K562 (cell line): ENCODE measurements around the gene COL7A1.

Experiments
- CBFB ChIP-seq: sonication (generic); formaldehyde crosslinking; IDR thresholded peaks from 2 replicates; pipeline ENCODE4 v1.4.0; 2020; ENCODE audit warnings: mild to moderate bottlenecking, missing genetic modification reagents
- CREBBP ChIP-seq: IDR thresholded peaks from one replicate; pipeline ENCODE4 v1.6.1; 2012; ENCODE audit warnings: low read depth, mild to moderate bottlenecking, control low read depth, inconsistent platforms, low read length
- NR2C2 ChIP-seq, 2 experiments: fragments of 200-800 bp in 1 of 2; sonication (Bioruptor generic) in 1 of 2; sonication (generic) in 1 of 2; formaldehyde crosslinking in 1 of 2; IDR thresholded peaks; 2 replicates each; pipeline versions ENCODE4 v1.6.1 to v1.8.0; 2016 to 2022; ENCODE audit warnings: mild to moderate bottlenecking in 1 of 2, missing compliant biosample characterization in 1 of 2, missing genetic modification characterization in 1 of 2, missing genetic modification reagents in 1 of 2

GRCh38 chr3:48573973-48574585 is 21.1 kb downstream of the COL7A1 start:
- TF ChIP-seq CREBBP (no peak), CBFB (CRISPR knock-in tag) (no peak), NR2C2 (CRISPR knock-in tag; IDR thresholded peaks at IDR 0.05) (no peak), NR2C2 (tag; IDR thresholded peaks at IDR 0.05) (no peak)
